ENCODE data around the gene LPP. TPM values are rescaled to one million over a fixed set of nuclear protein-coding genes. Genes with fewer than 3 reads are reported as not detected.

The LPP gene
- polyA plus RNA-seq, 1 donor (not counting 4 experiments of a cell fraction or from before 2014, with no cell fraction given) = 16.0 TPM

DNA sequence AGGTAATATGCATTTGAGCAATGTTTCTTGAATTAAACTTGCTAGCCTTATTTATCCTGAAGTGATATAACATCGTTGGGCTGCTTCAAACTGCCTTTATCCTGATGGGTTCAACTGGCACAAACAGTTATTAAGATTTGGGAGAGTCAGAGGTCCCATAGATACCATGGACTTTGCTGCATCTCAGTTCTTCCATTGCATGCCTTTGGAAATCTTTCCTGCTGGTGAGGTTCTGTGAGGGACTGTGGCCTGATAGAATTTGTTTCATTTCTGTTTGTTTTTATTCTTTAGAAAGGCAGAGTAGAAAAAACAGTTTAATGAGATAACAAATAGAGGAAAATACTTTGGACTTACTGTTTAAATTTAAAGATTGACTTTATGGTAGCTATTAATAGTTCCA, 508.3 kb downstream of the LPP start:
- no peaks in the 10 kb centered on the region for H3K9me3 ChIP-seq (ENCODE audit: control insufficient read depth, low read depth, low read length)
- H3K4me3 ChIP-seq (ENCODE audit: control insufficient read depth in 2 of 3, extremely low read depth in 1 of 3, insufficient read depth in 2 of 3, low read depth in 1 of 3, low read length in 3 of 3) = no peak overlapping the region
- no peaks in the 10 kb centered on the region for H3K36me3 ChIP-seq (ENCODE audit: control insufficient read depth in 2 of 2, extremely low read depth in 1 of 2, insufficient read depth in 2 of 2, low read length in 2 of 2)
- no peak overlapping the region for H3K27ac ChIP-seq (ENCODE audit: control insufficient read depth, insufficient read depth, low read length)
- no peak overlapping the region for H3K4me2 ChIP-seq (ENCODE audit: control insufficient read depth, extremely low read depth, insufficient read depth, low read depth, low read length)
- no peaks in the 10 kb centered on the region for H3K4me1 ChIP-seq (ENCODE audit: control insufficient read depth, extremely low read depth, insufficient read depth, low read length)
- H4K20me1 ChIP-seq (ENCODE audit: control insufficient read depth, extremely low read depth, insufficient read depth, low read length) = no peaks in the 10 kb centered on the region
- no peaks in the 10 kb centered on the region for H3K27me3 ChIP-seq (ENCODE audit: control insufficient read depth, extremely low read depth, insufficient read depth, low read length)
- H2AFZ ChIP-seq (ENCODE audit: control insufficient read depth, low read length) = no peak overlapping the region
- H3K9me1 ChIP-seq (ENCODE audit: control insufficient read depth, extremely low read depth, insufficient read depth, low read length) = no peaks in the 10 kb centered on the region
- dilution Hi-C loops (cut with MboI; ENCODE audit: extremely low pct_ligation_motif_present, low sequenced_read_pairs) = no loop called here
- no peak for FAIRE-seq
- no peak overlapping the region for H3K9ac ChIP-seq (ENCODE audit: control insufficient read depth, extremely low read depth, insufficient read depth, low read length)
- no peak for TF ChIP-seq CTCF (optimal IDR thresholded peaks at IDR 0.05 in 1 of 3, IDR thresholded peaks at IDR 0.05 in 1 of 3, conservative IDR thresholded peaks at IDR 0.05 in 1 of 3; ENCODE audit: extremely low read depth in 1 of 3, insufficient read depth in 2 of 3, low read length in 3 of 3)
- no peak for TF ChIP-seq EZH2 (IDR thresholded peaks at IDR 0.05; ENCODE audit: low read length)
- no peaks in the 10 kb centered on the region for H3K79me2 ChIP-seq (ENCODE audit: control insufficient read depth, insufficient read depth, low read length)
- DNase-seq (ENCODE audit: low read depth, low spot score) = no peak

- Histone ChIP-seq H3K9me3 (ENCODE audit: control insufficient read depth, low read depth, low read length) (no peaks in the 10 kb centered on the region), H3K4me2 (ENCODE audit: control insufficient read depth, extremely low read depth, insufficient read depth, low read depth, low read length) (no peak overlapping the region), H3K4me1 (ENCODE audit: control insufficient read depth, extremely low read depth, insufficient read depth, low read length) (no peaks in the 10 kb centered on the region), H2AFZ (ENCODE audit: control insufficient read depth, low read length) (no peak overlapping the region), H3K9me1 (ENCODE audit: control insufficient read depth, extremely low read depth, insufficient read depth, low read length) (no peaks in the 10 kb centered on the region), H3K36me3 (ENCODE audit: control insufficient read depth in 2 of 2, extremely low read depth in 1 of 2, insufficient read depth in 2 of 2, low read length in 2 of 2) (no peaks in the 10 kb centered on the region), H3K79me2 (ENCODE audit: control insufficient read depth, insufficient read depth, low read length) (no peaks in the 10 kb centered on the region), H3K27ac (ENCODE audit: control insufficient read depth, insufficient read depth, low read length) (no peak overlapping the region), H3K27me3 (ENCODE audit: control insufficient read depth, extremely low read depth, insufficient read depth, low read length) (no peaks in the 10 kb centered on the region), H3K4me3 (ENCODE audit: control insufficient read depth in 2 of 3, extremely low read depth in 1 of 3, insufficient read depth in 2 of 3, low read depth in 1 of 3, low read length in 3 of 3) (no peak overlapping the region), H3K9ac (ENCODE audit: control insufficient read depth, extremely low read depth, insufficient read depth, low read length) (no peak overlapping the region), H4K20me1 (ENCODE audit: control insufficient read depth, extremely low read depth, insufficient read depth, low read length) (no peaks in the 10 kb centered on the region)
- dilution Hi-C loops (cut with MboI; ENCODE audit: extremely low pct_ligation_motif_present, low sequenced_read_pairs) = no loop called here
- DNase-seq (ENCODE audit: low read depth, low spot score) = no peak
- FAIRE-seq = no peak
- TF ChIP-seq CTCF (optimal IDR thresholded peaks at IDR 0.05 in 1 of 3, IDR thresholded peaks at IDR 0.05 in 1 of 3, conservative IDR thresholded peaks at IDR 0.05 in 1 of 3; ENCODE audit: extremely low read depth in 1 of 3, insufficient read depth in 2 of 3, low read length in 3 of 3) = no peak
Measured at GRCh38 chr3:188662795-188663194, 508.8 kb downstream of the LPP start.

All from keratinocyte (primary cell).